Measurements from ENCODE around the gene SGTA. TPM values are rescaled to one million over a fixed set of nuclear protein-coding genes. Genes with fewer than 3 reads are reported as not detected.

Gene SGTA
- total RNA-seq, 1 donor from 2014 or later, result 106 TPM

DNA sequence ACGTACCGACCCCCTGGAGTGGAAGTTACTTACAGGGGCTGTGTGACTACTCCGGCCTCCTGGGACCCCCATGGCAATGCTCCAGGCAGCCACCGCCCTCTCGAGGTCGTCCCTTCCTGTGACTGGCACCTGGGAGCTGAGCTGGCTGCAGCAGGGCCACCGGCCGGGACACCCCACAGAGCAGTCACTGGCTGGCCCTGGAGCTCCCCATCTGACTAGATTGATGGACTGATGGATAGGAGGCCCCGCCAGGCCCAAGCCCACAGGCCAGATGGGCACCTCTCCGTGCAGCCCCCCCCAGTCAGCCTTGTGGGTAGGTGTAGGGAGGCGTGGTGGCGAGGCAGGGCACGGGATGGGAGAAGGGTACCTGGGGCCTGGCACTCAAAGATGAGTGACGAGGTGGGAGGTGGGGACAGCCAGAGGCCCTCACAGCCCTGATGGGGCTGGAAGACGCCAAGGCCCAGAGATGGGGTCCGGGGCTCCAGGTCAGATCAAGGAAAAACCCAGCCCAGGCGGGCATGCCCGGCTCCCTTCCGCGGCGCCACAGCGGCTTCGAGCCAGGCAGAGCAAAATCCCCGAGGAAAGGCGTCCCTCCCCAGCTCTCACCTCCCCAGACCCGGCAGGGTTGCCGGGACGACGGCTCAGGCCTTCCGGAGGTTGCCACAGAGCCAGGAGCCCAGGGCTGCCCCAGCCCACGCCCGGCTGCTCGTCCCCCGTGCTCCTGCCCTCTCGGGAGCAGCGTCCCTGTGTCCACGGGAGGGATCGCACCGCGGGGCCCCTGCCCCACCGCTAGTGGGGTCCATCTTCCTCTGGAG is 51.7 kb downstream of the SGTA start:
- DNase-seq (ENCODE audit: low read depth), result no peak
- TF ChIP-seq, protein P1, sequence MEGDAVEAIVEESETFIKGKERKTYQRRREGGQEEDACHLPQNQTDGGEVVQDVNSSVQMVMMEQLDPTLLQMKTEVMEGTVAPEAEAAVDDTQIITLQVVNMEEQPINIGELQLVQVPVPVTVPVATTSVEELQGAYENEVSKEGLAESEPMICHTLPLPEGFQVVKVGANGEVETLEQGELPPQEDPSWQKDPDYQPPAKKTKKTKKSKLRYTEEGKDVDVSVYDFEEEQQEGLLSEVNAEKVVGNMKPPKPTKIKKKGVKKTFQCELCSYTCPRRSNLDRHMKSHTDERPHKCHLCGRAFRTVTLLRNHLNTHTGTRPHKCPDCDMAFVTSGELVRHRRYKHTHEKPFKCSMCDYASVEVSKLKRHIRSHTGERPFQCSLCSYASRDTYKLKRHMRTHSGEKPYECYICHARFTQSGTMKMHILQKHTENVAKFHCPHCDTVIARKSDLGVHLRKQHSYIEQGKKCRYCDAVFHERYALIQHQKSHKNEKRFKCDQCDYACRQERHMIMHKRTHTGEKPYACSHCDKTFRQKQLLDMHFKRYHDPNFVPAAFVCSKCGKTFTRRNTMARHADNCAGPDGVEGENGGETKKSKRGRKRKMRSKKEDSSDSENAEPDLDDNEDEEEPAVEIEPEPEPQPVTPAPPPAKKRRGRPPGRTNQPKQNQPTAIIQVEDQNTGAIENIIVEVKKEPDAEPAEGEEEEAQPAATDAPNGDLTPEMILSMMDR (conservative IDR thresholded peaks at IDR 0.05; ENCODE audit: low read depth, low read length), result no peak
- H3K4me3 ChIP-seq (ENCODE audit: low read depth, low read length), result no peak overlapping the region

DNA sequence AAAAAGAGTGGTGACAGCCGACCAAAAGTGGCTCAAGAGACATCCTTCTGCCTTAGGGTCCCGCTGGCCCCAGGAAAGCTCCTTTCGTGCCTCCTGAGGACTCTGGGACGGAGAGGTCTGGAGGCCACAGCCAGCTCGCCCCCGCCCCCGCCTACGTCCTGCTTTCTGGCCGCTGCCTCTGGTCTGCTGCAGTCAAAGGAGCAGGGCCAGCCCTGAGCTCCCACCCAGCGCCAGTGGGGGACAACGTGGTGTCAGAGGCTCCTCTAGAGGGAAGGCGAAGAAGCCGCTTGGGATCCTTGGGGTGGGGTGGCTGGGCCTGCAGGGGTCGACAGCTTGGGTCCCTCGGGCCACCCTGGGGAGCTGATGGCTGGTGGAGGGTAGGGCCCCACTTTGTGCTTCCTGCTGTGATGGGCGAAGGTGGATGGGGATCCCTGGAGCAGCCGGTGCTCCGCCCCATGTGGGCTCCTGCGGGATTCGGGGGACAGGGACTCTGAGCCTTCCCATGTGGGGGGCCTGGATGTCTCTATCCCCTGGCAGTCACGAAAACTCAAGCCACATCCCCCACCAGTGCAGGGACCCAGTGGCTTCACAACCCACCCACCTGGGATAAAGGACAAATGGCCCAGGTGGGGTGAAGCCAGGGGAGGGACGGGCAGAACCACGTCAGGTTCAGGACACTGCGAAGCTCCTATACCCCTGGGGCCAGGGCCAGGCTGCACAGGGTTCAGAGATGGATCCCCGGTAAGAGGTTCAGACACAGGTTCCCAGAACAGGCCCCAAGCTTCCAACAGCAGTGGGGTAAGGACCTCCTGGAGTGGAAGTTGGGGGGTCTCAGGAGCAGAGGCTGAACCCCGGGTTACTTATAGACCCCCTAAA is 52.9 kb downstream of the SGTA start:
- TF ChIP-seq, protein P1 (conservative IDR thresholded peaks at IDR 0.05; ENCODE audit: low read depth, low read length), result no peak
- no peak overlapping the region for H3K4me3 ChIP-seq (ENCODE audit: low read depth, low read length)
- no peak for DNase-seq (ENCODE audit: low read depth)

DNA sequence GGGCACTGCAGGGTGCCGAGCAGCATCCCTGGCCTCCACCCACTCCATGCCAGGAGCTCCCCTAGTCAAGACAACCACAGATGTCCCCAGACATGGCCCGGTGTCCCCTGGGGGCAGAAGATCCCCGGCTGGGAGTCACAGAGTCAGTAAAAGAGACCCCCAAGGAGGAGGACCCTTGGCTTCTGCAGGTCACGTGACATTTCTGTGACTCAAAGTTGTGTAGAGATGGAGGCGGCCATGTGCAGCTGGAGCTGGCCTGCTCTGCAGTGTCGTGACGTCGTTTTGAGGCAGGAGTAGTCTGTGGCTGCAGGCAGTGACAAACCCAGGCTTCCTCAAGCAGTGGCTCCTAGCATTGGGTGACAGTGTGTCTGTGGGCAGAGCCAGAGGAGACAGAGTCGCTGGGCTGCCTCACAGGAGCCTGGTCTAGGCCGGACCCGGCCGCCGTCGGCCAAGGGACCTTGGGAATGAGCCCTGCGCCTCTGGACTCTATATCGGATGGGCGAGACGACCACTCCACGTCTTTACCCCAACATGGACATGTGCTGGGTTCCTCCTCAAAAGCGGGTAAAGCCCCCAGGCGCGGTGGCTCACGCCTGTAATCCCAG is 54.2 kb downstream of the SGTA start:
- DNase-seq (ENCODE audit: low read depth), result no peak
- TF ChIP-seq, protein P1 (conservative IDR thresholded peaks at IDR 0.05; ENCODE audit: low read depth, low read length), result no peak

DNA sequence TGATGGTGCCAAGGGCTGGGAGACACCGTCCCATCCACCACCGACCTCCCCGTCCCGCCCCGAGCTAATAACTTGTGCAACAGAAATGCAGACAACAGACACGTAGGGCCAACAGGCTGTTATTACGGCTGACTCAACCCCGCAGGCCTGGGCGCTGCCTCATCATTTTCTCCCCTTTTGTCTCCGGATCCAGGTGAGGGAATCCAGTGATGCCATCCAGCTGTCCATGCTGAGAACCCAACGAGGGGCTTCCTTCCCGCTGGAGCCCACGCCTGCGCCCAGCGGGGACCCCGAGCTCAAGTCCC is 55.5 kb downstream of the SGTA start:
- no peak for DNase-seq (ENCODE audit: low read depth)
- TF ChIP-seq, protein P1 (conservative IDR thresholded peaks at IDR 0.05; ENCODE audit: low read depth, low read length), result no peak
- no peak overlapping the region for H3K4me3 ChIP-seq (ENCODE audit: low read depth, low read length)

More for the DNA sequence above, 54.2 kb downstream of the SGTA start:
- no peak overlapping the region for H3K4me3 ChIP-seq (ENCODE audit: low read depth, low read length)

DNA sequence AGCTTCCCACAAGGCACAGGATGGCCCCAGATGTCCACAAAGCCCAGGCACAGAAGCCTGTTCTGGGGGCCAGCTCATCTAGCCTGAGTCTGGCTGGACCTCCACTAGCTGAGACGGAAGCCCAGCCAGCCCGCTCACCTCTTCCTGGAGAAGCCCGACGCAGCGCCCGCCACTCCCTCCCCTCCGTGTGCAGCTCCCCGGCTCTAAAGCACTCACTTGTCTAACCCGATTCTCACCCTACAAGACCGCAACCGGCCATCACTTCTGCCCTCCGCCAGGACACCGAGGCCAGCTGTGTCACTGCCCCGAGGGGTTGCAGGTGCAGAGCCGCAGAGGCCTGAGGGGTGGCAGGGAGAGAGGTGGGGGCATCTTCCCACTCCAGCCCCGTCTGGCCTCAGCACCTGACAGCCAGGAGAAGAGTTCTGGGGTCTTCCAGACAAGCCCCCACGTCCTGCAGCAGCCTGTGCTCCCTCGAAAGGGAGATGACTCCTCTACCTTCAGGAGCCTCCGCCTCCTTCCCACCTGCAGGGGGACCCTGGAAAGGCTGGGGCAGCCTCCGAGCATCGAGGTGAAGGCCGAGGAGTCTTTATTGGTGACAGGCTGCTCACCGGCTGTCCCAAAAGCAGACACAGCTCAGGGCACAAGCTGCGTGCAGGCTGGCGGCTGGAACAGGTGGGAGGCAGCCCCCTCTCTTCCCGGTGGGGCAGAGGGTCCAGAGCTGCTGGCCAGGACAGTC is 56.0 kb downstream of the SGTA start:
- no peak for DNase-seq (ENCODE audit: low read depth)
- no peak overlapping the region for H3K4me3 ChIP-seq (ENCODE audit: low read depth, low read length)
- TF ChIP-seq, protein P1 (conservative IDR thresholded peaks at IDR 0.05; ENCODE audit: low read depth, low read length), result no peak

DNA sequence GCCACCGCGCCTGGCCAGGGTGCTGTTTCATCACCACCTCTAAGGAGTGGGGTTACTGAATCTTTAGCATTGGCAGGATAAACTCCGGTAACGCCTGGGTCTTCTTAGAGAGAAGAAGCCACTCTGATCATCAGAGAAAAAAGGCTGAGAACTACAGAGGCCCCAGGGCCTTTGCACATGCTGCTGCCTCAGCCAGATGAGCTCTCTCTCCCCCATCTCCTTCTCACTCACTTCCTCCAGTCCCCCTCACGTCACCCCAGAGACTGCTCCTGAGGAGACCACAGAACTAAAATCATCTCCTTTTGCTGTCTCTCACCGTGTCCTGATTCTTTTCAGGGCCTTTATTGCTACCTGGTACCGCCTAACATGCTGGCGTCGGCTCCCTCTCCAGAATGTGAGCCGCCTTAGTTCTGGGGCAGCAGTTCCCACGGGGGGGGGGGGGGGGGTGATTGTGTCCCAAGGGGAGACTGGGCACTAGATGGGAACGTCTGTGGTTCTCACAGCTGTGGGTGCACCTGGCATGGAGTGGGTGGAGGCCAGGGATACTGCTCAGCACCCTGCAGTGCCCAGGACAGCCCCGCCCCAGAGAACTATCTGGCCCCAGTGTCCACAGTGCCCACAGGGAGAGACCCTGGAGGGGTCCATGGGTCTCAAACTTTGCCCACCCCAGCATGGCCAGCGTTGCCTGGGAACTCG is 56.8 kb downstream of the SGTA start:
- DNase-seq (ENCODE audit: low read depth), result no peak
- TF ChIP-seq, protein P1 (conservative IDR thresholded peaks at IDR 0.05; ENCODE audit: low read depth, low read length), result no peak
- H3K4me3 ChIP-seq (ENCODE audit: low read depth, low read length), result no peak overlapping the region

Measured in epithelial cell of proximal tubule (primary cell).